ENCODE results near the gene CRADD.
A peak's percentile ranks its signal among the peaks of the same experiment; 100 is the strongest.
"Not testable (repeated sequence)": the region's sequence is repeated elsewhere in the genome, so short reads cannot be mapped to it uniquely, and the experiment has no call there.

Gene CRADD

GRCh38 chr12:93737457-93738198, 60.5 kb downstream of the CRADD start:
- no peak for DNase-seq (ENCODE audit: low spot score)

DNA sequence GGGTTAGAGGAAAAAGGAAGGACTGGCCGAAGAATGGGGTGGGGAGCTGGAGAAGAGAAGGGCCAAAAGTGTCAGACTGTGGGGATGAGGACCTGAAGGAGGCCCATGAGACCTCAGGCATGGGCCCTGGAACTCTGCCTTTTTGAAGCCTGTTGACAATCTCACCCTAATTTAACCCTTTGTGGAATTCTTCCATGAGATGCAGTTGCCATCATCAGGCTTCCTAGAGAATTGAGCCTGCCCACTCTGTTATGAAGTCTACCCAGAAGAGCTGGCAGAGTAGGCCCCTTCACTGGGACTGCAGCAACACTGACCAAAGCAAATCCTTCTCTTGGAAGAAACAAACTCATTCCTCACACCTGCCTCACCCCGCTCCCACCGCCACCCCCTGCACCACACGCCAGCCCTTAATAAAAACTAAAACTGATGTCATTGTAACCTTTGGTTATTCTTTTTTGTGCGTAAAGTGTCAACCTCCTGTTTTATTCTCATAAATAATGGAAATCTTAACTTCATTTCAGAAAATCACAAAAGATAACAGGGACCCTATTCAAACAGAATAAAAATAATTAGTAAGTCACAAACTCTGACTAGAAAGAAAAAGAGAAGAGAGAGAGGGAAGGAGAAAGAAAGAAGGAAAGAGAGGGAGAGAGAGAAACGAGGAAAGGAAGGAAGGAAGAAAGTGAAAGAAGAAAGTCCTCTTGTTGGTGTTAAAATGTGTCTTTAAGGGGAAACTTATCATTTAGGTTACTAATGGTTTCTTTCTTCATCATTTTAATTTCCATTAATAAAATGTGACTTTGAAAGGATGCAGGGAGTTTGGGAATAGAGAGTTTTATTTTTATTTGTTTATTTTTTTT, 61.3 kb downstream of the CRADD start:
- DNase-seq (ENCODE audit: low spot score): no peak

DNA sequence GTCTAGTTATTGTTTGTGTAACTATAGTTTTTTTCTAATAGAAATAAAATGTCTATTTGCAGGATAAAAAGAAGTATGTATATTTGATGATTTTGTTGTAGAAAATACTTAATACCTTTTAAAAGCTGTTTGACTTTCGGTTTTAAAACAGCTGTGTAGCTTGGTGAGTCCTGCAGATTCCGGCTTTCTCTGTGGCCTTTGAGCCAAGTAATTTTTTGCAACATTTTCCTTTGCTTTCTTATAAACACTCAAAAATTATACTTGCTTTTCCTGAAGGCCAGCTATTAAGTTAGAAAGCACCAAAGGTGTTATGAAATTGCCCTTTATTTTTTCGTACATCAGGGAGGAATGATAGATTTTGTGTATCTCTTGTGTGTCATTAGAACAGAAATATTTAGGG, 63.6 kb downstream of the CRADD start:
- no peak for DNase-seq (ENCODE audit: low spot score)

DNA sequence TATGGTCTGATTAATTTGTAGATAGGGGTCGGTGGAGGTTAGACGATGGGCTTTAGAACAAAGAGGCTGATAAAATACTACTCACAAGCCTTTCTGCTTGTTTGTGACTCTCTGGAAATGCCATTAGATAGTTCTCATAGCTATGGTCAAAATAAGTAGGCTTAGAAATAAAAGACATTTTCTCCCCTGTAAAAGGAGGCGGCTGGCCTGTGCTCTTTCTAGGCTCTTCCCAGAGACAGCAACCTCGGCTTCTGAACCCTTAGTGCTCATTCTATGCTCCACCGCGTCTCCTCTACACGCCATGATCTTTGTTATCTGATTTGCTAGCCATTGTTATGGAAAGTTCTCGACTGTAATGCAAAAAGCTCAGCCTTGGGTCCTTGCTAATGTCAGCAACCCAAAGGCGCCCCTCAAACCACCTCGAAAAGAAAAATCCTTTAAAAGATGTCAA, 64.5 kb downstream of the CRADD start:
- DNase-seq (ENCODE audit: low spot score): no peak

- DNase-seq (ENCODE audit: low spot score): peak; percentile 42
Measured at GRCh38 chr12:93742110-93742934, 65.1 kb downstream of the CRADD start.

GRCh38 chr12:93743229-93743998, 66.2 kb downstream of the CRADD start:
- no peak for DNase-seq (ENCODE audit: low spot score)

- no peak for DNase-seq (ENCODE audit: low spot score)
Measured at GRCh38 chr12:93743999-93744689, 67.0 kb downstream of the CRADD start.

DNA sequence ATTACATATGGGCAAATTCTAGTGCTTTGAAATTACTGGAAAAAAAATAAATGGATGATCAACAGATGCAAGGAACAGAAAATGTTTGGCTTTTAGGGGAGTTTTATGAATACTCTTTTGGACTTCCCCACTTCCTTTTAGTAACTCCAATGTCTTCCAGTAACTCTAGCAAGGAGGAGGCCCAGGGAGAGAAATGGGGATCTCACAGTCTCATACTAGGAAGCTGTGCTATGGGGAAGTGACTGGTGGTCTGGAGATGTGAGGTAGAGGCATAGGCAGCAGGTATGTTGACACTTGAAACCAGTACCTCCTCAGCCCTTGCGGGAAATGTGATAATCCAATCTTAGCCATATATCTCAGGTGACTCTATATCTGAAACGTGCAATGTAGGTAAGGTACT, 68.1 kb downstream of the CRADD start:
- no peak for DNase-seq (ENCODE audit: low spot score)

GRCh38 chr12:93746572-93747168, 69.5 kb downstream of the CRADD start:
- no peak for DNase-seq (ENCODE audit: low spot score)

- DNase-seq (ENCODE audit: low spot score): no peak
Measured at GRCh38 chr12:93748672-93749383, 71.7 kb downstream of the CRADD start.

DNA sequence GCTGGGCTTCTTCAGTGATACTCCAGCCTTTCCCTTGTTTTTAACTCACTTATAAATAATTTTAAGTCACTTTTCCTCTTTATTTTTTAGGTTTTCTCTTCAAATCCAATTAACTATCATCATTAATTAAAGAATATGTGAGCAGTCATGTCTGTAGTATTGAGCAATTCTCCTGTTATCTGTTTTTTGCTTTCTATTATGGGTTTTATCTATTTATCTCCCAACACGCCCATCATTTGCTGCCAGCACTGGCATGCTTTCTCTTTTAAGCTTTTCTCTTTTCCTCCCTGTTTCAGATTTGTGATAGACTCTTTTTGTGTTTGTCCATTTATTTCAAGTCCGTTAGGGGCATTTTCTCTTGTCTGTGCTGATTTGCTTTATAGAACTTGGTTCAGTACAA, 72.3 kb downstream of the CRADD start:
- DNase-seq (ENCODE audit: low spot score): no peak

- DNase-seq (ENCODE audit: low spot score): no peak
Measured at GRCh38 chr12:93750056-93750455, 72.9 kb downstream of the CRADD start.

DNA sequence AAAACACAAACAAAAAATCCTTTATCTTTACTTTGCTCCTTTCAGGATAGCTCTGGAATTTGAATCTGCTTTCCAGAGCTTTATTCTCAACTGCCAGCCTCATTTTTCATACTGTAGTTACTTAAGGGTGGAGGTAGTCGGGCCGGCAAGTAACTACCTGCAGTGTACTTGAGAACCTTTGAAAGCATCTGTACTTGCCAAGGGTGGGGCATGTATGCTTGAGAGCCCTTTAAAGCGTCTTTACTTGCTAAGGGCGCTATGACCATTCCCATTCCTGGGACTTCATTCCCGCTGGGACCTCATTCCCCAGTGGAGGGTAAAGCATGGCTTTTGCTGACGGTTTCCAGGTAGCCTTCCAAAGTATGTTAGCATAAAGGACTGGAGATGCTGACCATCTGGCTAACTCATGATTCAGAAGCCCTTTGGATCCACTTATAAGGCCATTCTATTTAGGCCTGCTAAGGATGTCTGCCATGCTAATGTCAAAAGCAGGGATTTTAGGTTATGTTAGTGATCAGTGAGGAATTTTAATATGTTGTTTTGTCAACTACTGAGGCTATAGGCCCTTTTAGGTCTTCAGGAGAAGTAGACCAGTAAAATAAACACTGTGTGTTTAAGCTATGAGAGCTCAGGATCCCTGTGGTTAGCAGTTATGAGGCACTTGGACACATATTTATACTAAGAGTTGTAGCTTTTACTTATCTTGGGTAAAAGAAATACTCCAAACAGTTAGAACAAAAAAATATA, 74.9 kb downstream of the CRADD start:
- DNase-seq (ENCODE audit: low spot score): no peak

- no peak for DNase-seq (ENCODE audit: low spot score)
Measured at GRCh38 chr12:93753285-93753684, 76.1 kb downstream of the CRADD start.

DNA sequence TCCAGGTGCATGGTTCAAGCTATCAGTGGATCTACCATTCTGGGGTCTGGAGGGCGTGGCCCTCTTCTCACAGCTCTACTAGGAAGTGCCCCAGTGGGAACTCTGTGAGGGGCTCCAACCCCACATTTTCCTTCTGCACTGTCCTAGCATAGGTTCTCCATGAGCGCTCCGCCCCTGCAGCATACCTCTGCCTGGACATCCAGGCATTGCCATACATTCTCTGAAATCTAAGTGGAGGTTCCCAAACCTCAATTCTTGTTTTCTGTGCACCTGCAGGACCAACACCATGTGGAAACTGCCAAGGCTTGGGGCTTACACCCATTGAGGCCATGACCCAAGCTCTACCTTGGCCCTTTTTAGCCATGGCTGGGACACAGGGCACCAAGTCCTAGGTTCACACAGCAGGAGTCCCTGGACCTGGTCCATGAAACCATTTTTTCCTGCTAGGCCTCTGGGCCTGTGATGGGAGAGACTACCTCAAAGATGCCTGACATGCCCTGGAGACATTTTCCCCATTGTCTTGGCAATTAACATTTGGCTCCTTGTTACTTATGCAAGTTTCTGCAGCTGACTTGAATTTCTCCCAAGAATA, 76.8 kb downstream of the CRADD start:
- DNase-seq (ENCODE audit: low spot score): no peak

GRCh38 chr12:93754859-93755258, 77.7 kb downstream of the CRADD start:
- not testable (repeated sequence) for DNase-seq (ENCODE audit: low spot score)

- DNase-seq (ENCODE audit: low spot score): no peak
Measured at GRCh38 chr12:93756288-93756687, 79.1 kb downstream of the CRADD start.

DNA sequence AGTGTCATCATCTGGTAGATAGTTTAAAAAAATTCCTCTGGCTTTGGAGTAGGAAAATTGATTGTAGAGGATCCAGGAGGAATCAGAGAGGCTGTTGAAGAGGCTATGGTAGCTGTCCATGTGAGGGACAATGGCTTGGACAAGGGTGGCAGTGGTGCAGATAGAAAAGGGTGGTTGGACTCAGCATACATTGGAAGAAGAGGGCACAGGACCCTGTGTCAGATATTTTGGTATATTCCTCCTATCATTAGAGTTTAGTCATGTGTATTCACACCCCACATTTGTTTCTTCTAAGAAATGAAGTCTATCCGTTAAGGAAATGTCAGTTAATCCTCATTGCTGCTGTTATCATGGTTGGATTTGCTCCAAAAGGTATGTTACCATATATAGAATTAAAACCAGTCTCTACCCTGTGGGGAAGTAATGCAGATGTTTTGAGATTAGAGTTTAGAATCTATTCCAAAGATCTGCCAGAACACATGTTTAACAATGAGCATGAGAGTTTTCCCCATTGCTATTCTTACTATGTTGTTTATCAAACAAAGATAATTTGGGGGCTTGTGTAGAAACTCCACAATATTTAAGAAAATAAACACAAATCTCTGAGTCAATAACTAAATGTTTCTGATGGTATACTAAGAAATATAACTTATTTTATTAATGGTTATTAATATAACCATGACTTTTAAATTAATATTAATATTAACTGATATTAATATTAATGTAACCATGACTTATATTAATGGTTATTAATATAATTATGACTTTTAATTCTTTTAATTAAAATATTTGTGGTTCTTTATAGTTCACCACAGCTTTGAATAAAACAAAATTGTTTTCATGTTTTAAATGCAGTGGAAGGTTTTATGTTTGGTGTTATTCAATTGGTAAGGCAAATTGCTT, 80.9 kb downstream of the CRADD start:
- DNase-seq (ENCODE audit: low spot score): no peak
